Heart left ventricle (tissue), 13 donors: ENCODE results near the gene GRAMD4.

ENCODE experiments used
- CTCF ChIP-seq, 12 donors: fragments of 200-600 bp; sonication (generic) in 4 of 12; IDR thresholded peaks; one replicate each; pipeline versions ENCODE4 v1.5.0 to v1.8.0; 2018 to 2022; ENCODE audit warnings: antibody characterized with exemption in 12 of 12, mild to moderate bottlenecking in 5 of 12
- POLR2A ChIP-seq, 2 donors: fragments of 450-650 bp; IDR thresholded peaks; one replicate each; pipeline ENCODE4 v1.6.1; 2017; ENCODE audit warnings: antibody characterized with exemption in 2 of 2, mild to moderate bottlenecking in 2 of 2, moderate library complexity in 2 of 2
- donor health status: ischemic (EF 13 %, LVEDD 7.1; RV severe dilation, severe dysfunction).
- donor health status: DM: no; HTN: yes; CAD: no.
- donor health status: DM: no; HTN: no; CAD: no.
- donor health status: ischemic (EF 25% LVEDD 6.9; RV normal size, moderate dysfunction).
- donor health status: ischemic (EF 25% LVEDD 5.7; RV mildly dilated, moderate dysfunction).
- donor health status: ischemic (EF 35%, LVEDD 5.7; RV mildly dilated, moderate dysfunction).
- donor health status: nonischemic (EF 11% LVEDD 7.7; RV severe dilation, severe dysfunction).
- donor health status: DM: yes; HTN: yes; CAD: no.
- donor health status: PGD.
- donor health status: ischemic (EF 29% LVEDD 5.4; RV normal size, mild dysfunction).
- donor health status: nonischemic (EF 23%, LVEDD 6.1; RV moderate dilation, normal function).

DNA sequence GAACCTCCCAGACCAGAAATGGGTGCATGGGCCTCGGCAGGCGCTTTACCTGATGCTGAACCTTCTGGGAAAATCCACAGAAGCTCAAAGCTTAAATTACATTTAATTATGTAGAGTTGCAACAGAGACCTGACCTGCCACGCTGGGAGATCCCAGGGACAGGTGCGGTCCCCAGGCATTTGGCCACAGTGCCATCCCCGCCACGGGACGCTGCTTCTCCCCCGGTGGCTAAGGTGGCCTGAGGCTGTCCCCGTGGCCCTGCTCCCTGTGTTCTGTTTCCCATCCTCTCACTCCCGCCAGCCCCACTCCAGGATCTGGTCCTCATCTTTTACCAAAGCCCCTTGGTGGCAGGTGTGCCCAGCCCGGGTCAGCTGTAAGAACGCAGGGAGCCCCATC lies 39.6 kb downstream of the GRAMD4 start:
- TF ChIP-seq CTCF (IDR thresholded peaks at IDR 0.05): no peak
- TF ChIP-seq POLR2A (IDR thresholded peaks at IDR 0.05): no peak
